NCI-H748 (cell line): Measurements from ENCODE around the gene KRT80.

Source experiments
- DNase-seq: peaks from one replicate; lab custom pipeline; 2025; ENCODE audit not compliant: unreplicated experiment; lab: John Stamatoyannopoulos, UW

The KRT80 gene

GRCh38 chr12:52199294-52199919 lies 7.6 kb upstream of the KRT80 start:
- DNase-seq = peak; percentile 90

DNA sequence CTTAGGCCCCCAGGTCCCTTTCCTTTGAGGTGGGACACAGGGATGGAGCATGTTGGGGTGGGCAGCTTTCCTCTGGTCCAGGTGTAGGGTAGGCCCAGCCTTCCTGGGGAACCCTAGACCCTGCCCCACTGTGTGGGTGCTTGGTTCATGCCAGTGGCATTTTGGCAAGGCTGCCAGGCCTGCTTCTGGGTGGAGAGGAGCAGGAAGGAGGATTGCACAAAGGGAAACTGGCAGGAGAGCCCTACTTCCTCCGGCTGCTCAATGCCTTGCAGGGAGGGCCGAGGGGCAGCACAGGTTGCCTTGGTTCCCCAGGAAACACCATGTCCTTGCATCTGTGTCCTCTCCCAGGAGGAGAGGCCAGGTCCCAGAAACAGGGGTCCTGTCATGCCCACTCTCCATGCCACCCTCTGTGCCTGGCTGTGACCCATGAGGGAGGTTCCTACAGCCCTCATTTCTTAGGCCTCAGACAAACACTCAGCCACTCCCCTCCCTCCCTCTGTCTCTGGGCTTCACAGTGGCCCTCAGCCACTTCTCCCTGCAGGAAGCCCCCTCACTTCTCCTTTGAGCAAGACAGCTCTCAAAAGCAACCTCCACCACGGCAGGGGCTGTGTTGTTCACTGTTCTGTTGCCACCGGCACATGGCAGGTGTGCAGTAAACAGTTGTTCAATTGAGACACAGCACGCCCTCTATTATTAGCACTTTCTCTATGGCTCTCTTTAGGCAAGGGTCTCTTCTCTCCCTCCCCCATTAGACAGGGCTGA lies 6.8 kb upstream of the KRT80 start:
- DNase-seq = peak; percentile 87

GRCh38 chr12:52197371-52198231 lies 5.8 kb upstream of the KRT80 start:
- peak; percentile 35 for DNase-seq

DNA sequence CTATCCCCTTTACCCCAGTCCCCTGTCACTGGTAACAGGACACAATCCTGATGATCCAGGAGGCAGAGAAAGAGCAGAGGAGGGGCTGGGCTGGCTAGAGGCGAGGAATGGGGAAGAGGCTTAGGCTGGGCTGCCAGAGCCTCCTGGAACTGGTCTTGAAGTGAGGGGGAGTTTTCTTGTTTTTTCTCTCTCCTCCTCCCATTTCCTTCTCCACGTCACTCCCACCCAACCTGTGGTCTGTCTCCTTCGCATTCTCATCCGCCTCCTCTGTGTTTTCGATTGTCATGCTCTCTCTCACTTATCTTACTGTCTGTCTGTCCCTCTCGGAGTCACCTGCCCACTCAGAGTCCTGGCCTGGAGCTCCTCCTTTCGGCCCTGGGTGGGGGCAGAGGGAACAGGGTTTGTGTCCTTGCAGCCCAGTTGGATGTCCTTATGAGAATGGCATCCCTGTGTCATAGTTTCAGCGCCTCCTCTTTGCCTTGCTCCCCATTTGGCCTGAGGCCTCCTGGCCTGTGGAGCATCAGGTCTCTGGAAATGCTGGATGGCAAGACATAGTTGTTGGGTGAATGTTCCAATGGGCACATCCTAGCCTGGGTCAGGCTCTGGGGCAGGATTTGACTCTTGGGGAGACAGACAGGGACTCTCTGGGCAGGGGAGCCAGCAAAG lies 3.4 kb upstream of the KRT80 start:
- no peak for DNase-seq

DNA sequence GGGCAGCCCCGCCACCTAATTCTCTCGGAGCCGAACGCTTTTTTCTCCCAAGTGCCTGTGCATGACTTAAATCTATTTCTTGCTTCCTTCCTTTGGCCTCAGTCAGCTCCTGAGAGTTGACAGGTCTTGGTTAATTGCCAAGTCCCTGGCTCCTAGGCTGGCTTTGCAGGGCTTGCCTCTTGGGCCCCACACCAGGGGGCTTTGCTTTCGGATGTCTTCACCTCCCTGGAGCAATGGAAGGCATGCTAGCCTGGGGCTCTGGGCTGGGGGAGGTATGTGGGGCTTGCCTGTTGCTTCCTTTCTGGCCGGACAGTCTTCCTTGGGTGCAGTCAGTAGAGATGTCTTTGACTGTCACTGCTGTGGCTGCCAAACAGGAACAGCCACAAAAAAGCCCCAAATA lies 2.2 kb upstream of the KRT80 start:
- no peak for DNase-seq

- DNase-seq = no peak
These were observed 1.7 kb upstream of the KRT80 start for GRCh38 chr12:52193532-52193931.

DNA sequence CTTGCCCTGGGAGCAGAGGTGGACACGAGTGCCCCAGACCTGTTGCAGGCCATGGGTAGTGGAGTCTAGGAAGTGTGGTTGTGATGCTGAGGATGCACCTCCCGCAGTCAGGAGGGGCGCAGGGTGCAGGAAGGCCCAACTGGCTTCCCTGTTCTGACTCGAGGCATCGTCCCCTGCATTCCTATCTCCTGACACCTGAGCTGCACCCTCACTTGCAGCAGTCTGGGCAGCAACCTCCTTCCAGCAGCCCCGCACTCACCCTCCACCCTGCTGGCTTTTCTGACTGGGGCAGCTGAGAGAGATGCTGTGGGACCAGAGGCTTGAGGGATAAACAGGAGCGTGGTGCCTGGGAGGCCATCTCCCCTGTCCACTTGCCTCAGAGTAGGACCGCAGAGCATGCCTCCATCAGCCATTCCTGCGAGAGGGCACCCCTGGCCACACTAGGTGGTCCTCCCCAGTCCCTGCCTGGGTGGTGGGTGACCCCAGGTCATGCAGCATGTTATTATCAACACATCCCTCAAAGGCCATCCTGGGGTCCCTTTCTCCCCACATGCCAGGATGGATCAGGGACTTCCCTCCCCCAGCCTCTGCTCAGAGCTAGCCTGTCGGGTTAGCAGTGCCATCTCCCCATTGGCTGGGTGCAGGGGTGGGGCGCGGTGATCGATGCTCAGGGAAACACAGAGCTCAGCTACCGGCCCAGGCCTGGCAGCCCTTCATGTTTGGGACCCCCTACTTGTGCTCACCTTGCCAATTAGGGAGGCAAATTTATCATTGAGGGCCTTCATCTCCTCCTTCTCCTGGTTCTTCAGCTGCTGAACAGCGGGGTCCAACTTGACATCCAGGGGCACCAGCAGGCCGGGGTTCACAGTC lies 719 bp downstream of the KRT80 start:
- DNase-seq = no peak

GRCh38 chr12:52189376-52190174 lies 2.2 kb downstream of the KRT80 start:
- no peak for DNase-seq

DNA sequence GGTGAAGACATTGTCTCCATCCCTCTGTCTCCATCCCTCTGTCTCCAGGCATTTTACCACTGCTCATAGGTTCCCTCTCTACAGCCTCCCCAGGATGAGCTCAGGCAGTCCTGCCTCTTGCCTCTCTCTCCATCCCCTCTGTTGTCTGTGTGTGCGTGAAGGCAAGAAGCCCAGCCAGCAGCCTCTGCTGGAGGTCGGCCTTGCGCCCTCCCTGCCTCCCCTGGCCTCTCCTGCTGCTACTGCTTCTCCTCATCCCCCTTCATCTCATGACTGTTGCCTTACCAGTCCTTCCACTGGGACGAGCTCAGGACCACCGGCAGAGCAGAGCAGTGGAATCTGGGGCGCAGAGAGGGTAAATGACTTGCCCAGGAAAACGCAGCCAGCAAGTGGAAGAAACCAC lies 3.2 kb downstream of the KRT80 start:
- DNase-seq = no peak

DNA sequence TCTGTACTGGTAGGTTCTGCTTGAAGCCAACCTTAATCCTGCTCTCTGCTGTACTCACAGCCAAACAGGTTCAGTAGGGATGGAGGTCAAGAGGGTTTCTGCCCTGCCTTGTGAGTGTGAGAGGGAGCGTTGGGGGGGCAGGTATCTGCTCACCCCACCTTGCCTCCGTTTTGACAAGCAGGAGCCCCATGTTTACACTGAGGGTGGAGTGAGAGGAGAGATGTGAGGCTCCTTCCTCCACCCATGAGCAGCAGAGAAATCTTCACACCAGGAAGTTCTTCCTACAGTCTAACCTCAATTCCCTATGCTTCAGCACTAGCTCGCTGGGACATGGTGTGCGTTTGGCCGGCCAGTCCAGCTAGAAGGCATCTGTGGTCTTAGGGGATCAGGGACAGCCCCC lies 4.2 kb downstream of the KRT80 start:
- DNase-seq = no peak

DNA sequence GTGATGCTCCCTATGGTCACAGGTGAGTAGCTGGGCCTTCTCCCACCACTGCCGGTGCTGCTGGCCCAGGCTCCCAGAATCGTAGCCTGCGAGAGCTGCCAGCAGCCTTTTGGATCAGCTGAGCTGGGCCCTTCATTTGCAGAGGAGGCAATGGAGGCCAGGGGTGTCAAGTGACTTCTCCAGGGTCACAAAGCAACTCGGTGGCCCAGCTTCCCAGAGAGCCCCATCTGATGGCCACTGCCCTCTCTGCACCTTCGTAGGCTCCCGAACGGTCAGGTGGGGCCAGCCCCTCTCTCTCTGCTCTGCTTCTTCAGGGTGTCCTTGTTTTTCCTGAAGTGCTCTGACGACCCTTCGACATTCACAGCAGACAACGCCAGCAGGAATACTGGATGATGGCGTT lies 4.6 kb downstream of the KRT80 start:
- DNase-seq = no peak

DNA sequence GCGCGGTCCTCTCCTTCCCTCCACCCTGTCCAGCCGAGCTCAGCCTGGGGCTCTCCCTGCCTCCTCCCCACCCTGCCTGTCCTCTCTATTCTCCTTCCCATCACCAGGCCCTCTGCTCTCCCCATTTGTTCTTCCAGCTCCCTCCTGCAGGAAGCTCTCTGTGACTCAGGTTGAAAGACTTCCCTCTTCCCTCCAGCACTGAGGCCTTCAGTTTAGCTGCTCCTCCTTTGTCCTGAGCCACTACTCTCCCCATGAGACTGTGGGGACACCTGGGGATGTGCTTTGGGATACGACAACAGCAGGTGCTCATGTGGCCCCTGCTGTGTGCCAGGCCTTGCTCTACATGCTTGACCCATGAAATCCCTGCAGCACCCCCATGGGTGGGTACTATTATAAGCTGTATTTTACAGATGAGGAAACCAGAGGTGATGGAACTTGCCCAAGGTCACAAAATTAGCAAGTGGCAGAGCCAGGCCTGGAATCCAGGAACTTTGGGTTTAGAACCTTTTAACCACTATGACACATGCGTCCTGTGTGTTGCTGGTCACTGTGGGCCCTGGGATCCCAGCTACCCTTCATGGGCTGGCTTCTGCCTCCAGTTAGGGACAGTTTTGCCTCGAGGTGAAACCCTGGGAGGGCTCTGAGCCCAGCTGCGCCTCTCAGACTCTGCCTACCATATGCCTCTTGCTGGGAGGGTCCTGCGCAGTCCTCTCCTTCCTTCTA lies 5.5 kb downstream of the KRT80 start:
- DNase-seq = no peak

- DNase-seq = no peak
These were observed 6.3 kb downstream of the KRT80 start for GRCh38 chr12:52185400-52185967.

DNA sequence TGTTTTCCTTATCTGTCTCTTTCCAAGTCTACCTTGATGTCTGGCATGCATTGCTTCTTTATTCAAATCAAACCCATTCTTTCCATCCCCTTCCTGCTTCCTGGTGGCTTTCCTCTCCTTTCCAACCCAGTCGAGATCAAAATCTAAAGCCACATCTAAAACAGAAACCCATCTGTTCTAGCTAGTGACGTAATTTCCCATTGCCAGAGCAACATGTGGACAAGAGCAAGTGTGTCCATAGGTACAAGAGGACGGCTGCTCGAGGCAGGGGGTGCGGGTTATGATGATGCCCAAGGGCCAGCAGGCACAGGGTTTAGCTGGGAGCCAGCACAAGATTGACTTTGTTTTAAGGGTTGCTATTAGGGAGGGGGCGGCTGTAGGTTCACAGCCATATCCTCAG lies 7.0 kb downstream of the KRT80 start:
- DNase-seq = no peak

GRCh38 chr12:52183971-52184370 lies 7.8 kb downstream of the KRT80 start:
- DNase-seq = no peak

DNA sequence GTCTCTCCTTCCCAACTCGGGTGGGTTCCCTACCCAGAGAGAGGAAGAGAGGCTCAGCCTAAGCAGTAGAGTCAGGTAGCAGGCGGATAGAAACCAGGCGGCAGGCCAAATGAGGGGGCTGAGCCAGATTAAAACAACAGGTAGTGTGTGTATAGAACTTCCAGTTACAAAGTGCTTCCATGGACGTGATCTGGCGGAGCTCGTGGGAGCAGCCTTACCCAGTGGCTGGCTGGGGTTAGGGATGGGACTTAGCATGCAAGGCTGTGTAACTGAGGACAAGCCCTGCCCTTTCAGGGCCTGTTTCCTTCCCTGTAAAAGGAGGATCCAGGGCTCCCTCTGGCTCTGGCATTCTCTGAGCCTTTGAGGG lies 8.3 kb downstream of the KRT80 start:
- DNase-seq = no peak

DNA sequence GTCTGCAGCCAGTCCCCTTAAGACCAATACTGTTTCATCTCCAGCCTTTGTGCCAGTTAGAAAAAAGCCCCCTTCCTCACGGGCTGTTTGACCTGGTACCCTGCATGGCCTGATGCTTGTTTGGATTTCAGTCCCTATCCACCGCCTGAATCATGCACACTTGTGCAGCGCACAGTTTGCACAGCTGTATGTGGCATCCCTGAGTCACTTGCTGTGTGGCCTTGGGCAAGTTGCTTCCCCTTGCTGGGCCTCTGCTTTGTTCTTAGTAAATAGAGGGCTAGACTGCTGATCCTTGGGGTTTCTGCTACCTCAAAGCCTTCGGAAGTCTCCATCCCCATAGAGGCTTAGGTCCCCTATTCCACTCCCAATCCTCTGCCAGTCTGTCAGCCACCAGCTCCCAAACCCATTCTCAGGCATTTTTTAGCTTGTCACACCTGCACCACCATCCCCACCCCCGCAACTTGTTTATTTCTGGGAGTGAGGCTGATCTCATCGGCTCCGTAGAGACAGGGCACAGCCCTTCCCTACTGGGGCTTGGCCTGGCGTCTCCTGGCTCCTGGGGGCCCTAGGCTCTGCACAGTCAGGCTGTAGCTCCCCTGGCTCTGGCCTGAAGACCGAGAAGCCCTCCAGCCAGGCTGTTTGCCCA lies 8.8 kb downstream of the KRT80 start:
- no peak for DNase-seq

GRCh38 chr12:52182384-52182783 lies 9.4 kb downstream of the KRT80 start:
- DNase-seq = no peak
